Activated CD4-positive, CD25-positive, alpha-beta regulatory T cell treated with anti-CD3 and anti-CD28 coated beads, Interleukin-2, amount 50 U/mL, for 72 hours (primary cell): ENCODE measurements around the gene CEMP1.

Experiments used
- DNase-seq: peaks from one replicate; pipeline ENCODE4 v3.0.0; 2021

CEMP1 gene

GRCh38 chr16:2500430-2500917, 30.7 kb downstream of the CEMP1 start:
- no peak for DNase-seq

- DNase-seq: no peak
Measured at GRCh38 chr16:2499890-2500429, 31.2 kb downstream of the CEMP1 start.

GRCh38 chr16:2499454-2499853, 31.8 kb downstream of the CEMP1 start:
- no peak for DNase-seq

GRCh38 chr16:2498531-2499253, 32.5 kb downstream of the CEMP1 start:
- no peak for DNase-seq

GRCh38 chr16:2497695-2498484, 33.3 kb downstream of the CEMP1 start:
- no peak for DNase-seq

- DNase-seq: no peak
Measured at GRCh38 chr16:2497116-2497630, 34.0 kb downstream of the CEMP1 start.

- DNase-seq: no peak
Measured at GRCh38 chr16:2496223-2497115, 34.7 kb downstream of the CEMP1 start.

- no peak for DNase-seq
Measured at GRCh38 chr16:2495041-2495440, 36.2 kb downstream of the CEMP1 start.

- no peak for DNase-seq
Measured at GRCh38 chr16:2494616-2495015, 36.6 kb downstream of the CEMP1 start.

- DNase-seq: no peak
Measured at GRCh38 chr16:2493605-2494004, 37.6 kb downstream of the CEMP1 start.

GRCh38 chr16:2492292-2492691, 38.9 kb downstream of the CEMP1 start:
- no peak for DNase-seq

GRCh38 chr16:2490190-2491105, 40.8 kb downstream of the CEMP1 start:
- DNase-seq: no peak

- no peak for DNase-seq
Measured at GRCh38 chr16:2489581-2489980, 41.6 kb downstream of the CEMP1 start.

GRCh38 chr16:2487903-2488531, 43.2 kb downstream of the CEMP1 start:
- no peak for DNase-seq

GRCh38 chr16:2487517-2487842, 43.7 kb downstream of the CEMP1 start:
- DNase-seq: no peak

- DNase-seq: peak; percentile 67
Measured at GRCh38 chr16:2486645-2487516, 44.3 kb downstream of the CEMP1 start.

- DNase-seq: no peak
Measured at GRCh38 chr16:2485811-2486507, 45.2 kb downstream of the CEMP1 start.

- DNase-seq: no peak
Measured at GRCh38 chr16:2484898-2485508, 46.2 kb downstream of the CEMP1 start.
